Psoas muscle (tissue), 8 donors: Measurements from ENCODE around the gene DVL1. TPM values are rescaled to one million over a fixed set of nuclear protein-coding genes. Genes with fewer than 3 reads are reported as not detected.
"Not testable (repeated sequence)": the region's sequence is repeated elsewhere in the genome, so short reads cannot be mapped to it uniquely, and the experiment has no call there.

Source experiments
- ATAC-seq, 4 donors: fragments of 200-7000 bp; cut with Tn5 transposase; one replicate each; pipeline ENCODE4 v1.9.1; 2020; ENCODE audit warnings: moderate library complexity in 3 of 4, mild to moderate bottlenecking in 2 of 4
- DNase-seq, 2 donors: peaks; one replicate each; pipeline ENCODE4 v3.0.0-alpha.2; 2020
- H3K27ac ChIP-seq: fragments of 200-600 bp; one replicate; pipeline ENCODE4 v1.8.0; 2022
- H3K27me3 ChIP-seq, 3 donors: fragments of 200-600 bp in 1 of 3; one replicate each; pipeline versions ENCODE4 v1.6.1 to v1.8.0; 2013 to 2022; ENCODE audit warnings: low read length in 2 of 3, mild to moderate bottlenecking in 2 of 3, moderate library complexity in 1 of 3; ENCODE audit not compliant: insufficient read depth in 3 of 3
- H3K36me3 ChIP-seq, 2 donors: fragments of 200-600 bp in 1 of 2; one replicate each; pipeline versions ENCODE4 v1.6.1 to v1.8.0; 2013 to 2022; ENCODE audit warnings: low read depth in 1 of 2, mild to moderate bottlenecking in 1 of 2, moderate library complexity in 1 of 2; ENCODE audit not compliant: insufficient read depth in 1 of 2
- H3K4me1 ChIP-seq: fragments of 200-600 bp; one replicate; pipeline ENCODE4 v1.8.0; 2022
- H3K4me3 ChIP-seq: fragments of 200-600 bp; one replicate; pipeline ENCODE4 v1.8.0; 2022; ENCODE audit warnings: mild to moderate bottlenecking
- H3K9me3 ChIP-seq: fragments of 200-600 bp; one replicate; pipeline ENCODE4 v1.8.0; 2022
- CTCF ChIP-seq: fragments of 200-600 bp; IDR thresholded peaks from one replicate; pipeline ENCODE4 v1.8.0; 2022; ENCODE audit warnings: antibody characterized with exemption
- WGBS, 3 donors: extraction: QIAGEN DNeasy Blood & Tissue Kit; methylation state at CpG; one replicate each; pipeline versions ENCODE4 v1.1.6 to v1.1.7; 2013; 5-methylcytosine and 5-hydroxymethylcytosine counted together
- intact Hi-C, 2 donors: fragments of 100-400 bp; cut with DNase I; formaldehyde crosslinking; loops; one replicate each; pipeline versions ENCODE4 v1.11.0 to v1.14.2; 2022
- polyA plus RNA-seq, 3 donors: library from polyadenylated mRNA; stranded (reverse); fragments of 200-250 nt; gene quantifications; one replicate each; pipeline ENCODE4 v1.2.3, GENCODE V29; 2013
- total RNA-seq, 4 donors: library from RNA; stranded (reverse); fragmentation: NEBNext Ultra II Directional in 2 of 4; extraction: Animal tissue kit (Norgen Biotek cat#: 25700) in 2 of 4; gene quantifications; one replicate each; pipeline versions ENCODE4 v1.2.1 to v1.2.4, GENCODE V29; 2021 to 2023
- donor health status: healthy with polysubstance abuse.
- donor health status: DM: no; HTN: no; CAD: no; lungs with moderate emphysema.
- donor health status: Bipolar disorder and iron deficiency.
- donor health status: healthy.
- donor health status: DM: yes; HTN: yes; CAD: no.
- donor health status: DM: no; HTN: no; CAD: no.
- donor health status: DM: no; HTN: no; CAD: no.
- donor health status: DM: yes; HTN: yes; CAD: no.

DVL1 gene
- total and polyA plus RNA-seq, 7 donors: 162 to 215 (median 208) TPM

GRCh38 chr1:1388078-1388472 lies 38.9 kb upstream of the DVL1 start:
- no peaks in the 10 kb centered on the region for H3K9me3 ChIP-seq
- intact Hi-C loops: no loop called here
- H3K27ac ChIP-seq: no peak overlapping the region
- H3K4me3 ChIP-seq: no peak overlapping the region
- ATAC-seq (no peak), DNase-seq (no peak)
- H3K4me1 ChIP-seq: peaks cover 8% of the 10 kb centered on the region
- WGBS, 3 donors: 94 to 97% (median 96%) methylated on average over 16 of the region's 16 CpGs
- no peak for TF ChIP-seq CTCF
- peaks cover 17 to 89% of the 10 kb centered on the region in 2 donors for H3K36me3 ChIP-seq
- no peaks in the 10 kb centered on the region for H3K27me3 ChIP-seq

- ATAC-seq: peak in 1 of 4 donors; percentile 12
- WGBS, 3 donors: 93 to 96% (median 94%) methylated on average over 50 of the region's 50 CpGs
- Histone ChIP-seq H3K9me3 (no peaks in the 10 kb centered on the region), H3K27me3 (no peaks in the 10 kb centered on the region), H3K36me3 (peaks cover 17 to 82% of the 10 kb centered on the region in 2 donors), H3K4me1 (peaks cover 7% of the 10 kb centered on the region), H3K4me3 (no peak overlapping the region), H3K27ac (no peak overlapping the region)
- no peak for DNase-seq
- TF ChIP-seq CTCF: no peak
- intact Hi-C loops: no loop called here
Measured at GRCh38 chr1:1387098-1388077, 38.2 kb upstream of the DVL1 start.

GRCh38 chr1:1385931-1386330 lies 36.7 kb upstream of the DVL1 start:
- no peak for TF ChIP-seq CTCF
- Histone ChIP-seq H3K9me3 (no peaks in the 10 kb centered on the region), H3K36me3 (peaks cover 17 to 68% of the 10 kb centered on the region in 2 donors), H3K4me1 (peaks cover 7% of the 10 kb centered on the region), H3K27ac (no peak overlapping the region), H3K4me3 (no peak overlapping the region), H3K27me3 (no peaks in the 10 kb centered on the region)
- ATAC-seq: no peak
- DNase-seq: no peak
- 89 to 92% (median 91%) methylated on average over 8 of the region's 8 CpGs for WGBS, 3 donors
- intact Hi-C loops: no loop called here

GRCh38 chr1:1385339-1385738 lies 36.1 kb upstream of the DVL1 start:
- H3K4me3 ChIP-seq, H3K9me3 ChIP-seq, intact Hi-C loops, H3K27ac ChIP-seq, H3K27me3 ChIP-seq, H3K4me1 ChIP-seq, ATAC-seq, DNase-seq: not testable (repeated sequence)
- 93 to 97% (median 94%) methylated on average over 29 of the region's 29 CpGs for WGBS, 3 donors
- H3K36me3 ChIP-seq: peaks cover 16 to 62% of the 10 kb centered on the region in 2 donors

- H3K27ac ChIP-seq: no peak overlapping the region
- ATAC-seq (no peak), DNase-seq (peak in 1 of 2 donors; percentile 46)
- no peaks in the 10 kb centered on the region for H3K9me3 ChIP-seq
- no peak for TF ChIP-seq CTCF
- H3K36me3 ChIP-seq: peaks cover 2 to 21% of the 10 kb centered on the region in 2 donors
- intact Hi-C loops: no loop called here
- no peak overlapping the region for H3K4me3 ChIP-seq
- 68 to 80% (median 73%) methylated on average over 8 of the region's 8 CpGs for WGBS, 3 donors
- H3K4me1 ChIP-seq: peaks cover 7% of the 10 kb centered on the region
- H3K27me3 ChIP-seq: no peaks in the 10 kb centered on the region
Measured at GRCh38 chr1:1381294-1381693, 32.1 kb upstream of the DVL1 start.
